ENCODE results near the gene ERBB2. TPM values are rescaled to one million over a fixed set of nuclear protein-coding genes. Genes with fewer than 3 reads are reported as not detected.

The ERBB2 gene
- total and polyA plus RNA-seq, 9 of the 15 experiments (the other 6 are each of a cell fraction or from before 2014, with no cell fraction given): 0.74 to 5.6 (median 3.3) TPM

DNA sequence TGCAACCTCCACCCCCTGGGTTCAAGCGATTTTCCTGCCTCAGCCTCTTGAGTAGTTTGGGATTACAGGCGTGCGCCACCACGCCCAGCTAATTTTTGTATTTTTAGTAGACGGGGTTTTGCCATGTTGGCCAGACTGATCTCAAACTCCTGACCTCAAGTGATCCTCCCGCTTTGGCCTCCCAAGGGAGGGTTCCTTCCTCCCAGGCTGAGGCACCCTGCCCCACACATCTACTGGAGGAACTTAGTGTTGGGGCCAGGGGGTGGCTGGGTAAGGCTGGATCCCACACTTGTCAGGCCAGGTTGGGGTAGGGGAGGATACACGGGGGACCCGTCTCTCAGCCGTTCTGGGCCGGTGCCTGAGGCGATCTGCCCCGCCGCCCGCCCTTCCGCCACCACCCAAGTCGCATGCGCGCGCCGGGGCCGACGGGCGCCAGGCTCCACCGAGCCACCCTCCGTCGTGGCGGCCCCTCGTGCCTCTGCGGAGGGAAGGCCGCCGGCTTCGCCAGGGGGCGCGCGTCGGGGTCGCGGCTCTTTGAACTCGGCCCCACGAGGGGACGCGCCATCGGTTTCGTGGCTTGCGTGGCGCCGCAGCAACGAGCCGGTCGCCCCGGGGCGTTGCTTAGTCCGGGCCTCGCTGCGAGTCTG is 53.8 kb downstream of the ERBB2 start (continued):
- peak; percentile 66; the same call in 1 of the 2 replicates for TF ChIP-seq NFIC (IDR thresholded peaks at IDR 0.05)
- TF ChIP-seq THAP7 (CRISPR knock-in tag; IDR thresholded peaks at IDR 0.05): no peak
- no peak for TF ChIP-seq USF1 (CRISPR knock-in tag; IDR thresholded peaks at IDR 0.05)
- TF ChIP-seq SMAD4 (CRISPR knock-in tag; conservative IDR thresholded peaks at IDR 0.05): peak; percentile 89; the same call in 1 of the 2 replicates
- TF ChIP-seq, protein P1, sequence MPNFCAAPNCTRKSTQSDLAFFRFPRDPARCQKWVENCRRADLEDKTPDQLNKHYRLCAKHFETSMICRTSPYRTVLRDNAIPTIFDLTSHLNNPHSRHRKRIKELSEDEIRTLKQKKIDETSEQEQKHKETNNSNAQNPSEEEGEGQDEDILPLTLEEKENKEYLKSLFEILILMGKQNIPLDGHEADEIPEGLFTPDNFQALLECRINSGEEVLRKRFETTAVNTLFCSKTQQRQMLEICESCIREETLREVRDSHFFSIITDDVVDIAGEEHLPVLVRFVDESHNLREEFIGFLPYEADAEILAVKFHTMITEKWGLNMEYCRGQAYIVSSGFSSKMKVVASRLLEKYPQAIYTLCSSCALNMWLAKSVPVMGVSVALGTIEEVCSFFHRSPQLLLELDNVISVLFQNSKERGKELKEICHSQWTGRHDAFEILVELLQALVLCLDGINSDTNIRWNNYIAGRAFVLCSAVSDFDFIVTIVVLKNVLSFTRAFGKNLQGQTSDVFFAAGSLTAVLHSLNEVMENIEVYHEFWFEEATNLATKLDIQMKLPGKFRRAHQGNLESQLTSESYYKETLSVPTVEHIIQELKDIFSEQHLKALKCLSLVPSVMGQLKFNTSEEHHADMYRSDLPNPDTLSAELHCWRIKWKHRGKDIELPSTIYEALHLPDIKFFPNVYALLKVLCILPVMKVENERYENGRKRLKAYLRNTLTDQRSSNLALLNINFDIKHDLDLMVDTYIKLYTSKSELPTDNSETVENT (CRISPR knock-in tag; IDR thresholded peaks at IDR 0.05): no peak
- TF ChIP-seq, protein P2, sequence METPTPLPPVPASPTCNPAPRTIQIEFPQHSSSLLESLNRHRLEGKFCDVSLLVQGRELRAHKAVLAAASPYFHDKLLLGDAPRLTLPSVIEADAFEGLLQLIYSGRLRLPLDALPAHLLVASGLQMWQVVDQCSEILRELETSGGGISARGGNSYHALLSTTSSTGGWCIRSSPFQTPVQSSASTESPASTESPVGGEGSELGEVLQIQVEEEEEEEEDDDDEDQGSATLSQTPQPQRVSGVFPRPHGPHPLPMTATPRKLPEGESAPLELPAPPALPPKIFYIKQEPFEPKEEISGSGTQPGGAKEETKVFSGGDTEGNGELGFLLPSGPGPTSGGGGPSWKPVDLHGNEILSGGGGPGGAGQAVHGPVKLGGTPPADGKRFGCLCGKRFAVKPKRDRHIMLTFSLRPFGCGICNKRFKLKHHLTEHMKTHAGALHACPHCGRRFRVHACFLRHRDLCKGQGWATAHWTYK (CRISPR knock-in tag; IDR thresholded peaks at IDR 0.05): peak; percentile 94; the same call in 1 of the 2 replicates
- TF ChIP-seq TEAD2 (tag; IDR thresholded peaks at IDR 0.05): no peak
- TF ChIP-seq NR2C2 (CRISPR knock-in tag; IDR thresholded peaks at IDR 0.05): 0 out of 2 replicates have a peak, but pooled peaks have one; percentile 50
- peak; percentile 92; the same call in 1 of the 2 replicates for TF ChIP-seq NR2C2 (tag; IDR thresholded peaks at IDR 0.05)
- no peak for TF ChIP-seq ZKSCAN8 (CRISPR knock-in tag; IDR thresholded peaks at IDR 0.05)
- TF ChIP-seq ZNF766 (CRISPR knock-in tag; conservative IDR thresholded peaks at IDR 0.05): peak; percentile 62; the same call in 1 of the 2 replicates
- no peak for TF ChIP-seq MTA2 (IDR thresholded peaks at IDR 0.05; ENCODE audit: low read depth)
- no peak for TF ChIP-seq EWSR1 (IDR thresholded peaks at IDR 0.05; ENCODE audit: borderline replicate concordance, low read depth, partially characterized antibody)
- TF ChIP-seq PTRF (tag; IDR thresholded peaks at IDR 0.05): no peak
- TF ChIP-seq CBX5 (IDR thresholded peaks at IDR 0.05; ENCODE audit: borderline replicate concordance, low read depth): no peak
- no peak for TF ChIP-seq RB1 (IDR thresholded peaks at IDR 0.05; ENCODE audit: low read depth)
- TF ChIP-seq, protein P3, sequence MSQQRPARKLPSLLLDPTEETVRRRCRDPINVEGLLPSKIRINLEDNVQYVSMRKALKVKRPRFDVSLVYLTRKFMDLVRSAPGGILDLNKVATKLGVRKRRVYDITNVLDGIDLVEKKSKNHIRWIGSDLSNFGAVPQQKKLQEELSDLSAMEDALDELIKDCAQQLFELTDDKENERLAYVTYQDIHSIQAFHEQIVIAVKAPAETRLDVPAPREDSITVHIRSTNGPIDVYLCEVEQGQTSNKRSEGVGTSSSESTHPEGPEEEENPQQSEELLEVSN (IDR thresholded peaks at IDR 0.05; ENCODE audit: borderline replicate concordance in 1 of 2, extremely low read depth in 1 of 2, insufficient read depth in 1 of 2, insufficient read length in 1 of 2, low read depth in 1 of 2, low read length in 1 of 2, poor library complexity in 1 of 2, severe bottlenecking in 1 of 2): peak in 1 of 2 experiments; percentile 81
- TF ChIP-seq MECOM (CRISPR knock-in tag; IDR thresholded peaks at IDR 0.05): no peak
- TF ChIP-seq SRSF1 (IDR thresholded peaks at IDR 0.05; ENCODE audit: low read depth, low read length): no peak
- no peak for TF ChIP-seq ZNF75A (CRISPR knock-in tag; IDR thresholded peaks at IDR 0.05)
